ENCODE results near the gene TMEM117. TPM values are rescaled to one million over a fixed set of nuclear protein-coding genes. Genes with fewer than 3 reads are reported as not detected.

Gene TMEM117
- total RNA-seq, 1 donor from 2014 or later, result 3.8 TPM

DNA sequence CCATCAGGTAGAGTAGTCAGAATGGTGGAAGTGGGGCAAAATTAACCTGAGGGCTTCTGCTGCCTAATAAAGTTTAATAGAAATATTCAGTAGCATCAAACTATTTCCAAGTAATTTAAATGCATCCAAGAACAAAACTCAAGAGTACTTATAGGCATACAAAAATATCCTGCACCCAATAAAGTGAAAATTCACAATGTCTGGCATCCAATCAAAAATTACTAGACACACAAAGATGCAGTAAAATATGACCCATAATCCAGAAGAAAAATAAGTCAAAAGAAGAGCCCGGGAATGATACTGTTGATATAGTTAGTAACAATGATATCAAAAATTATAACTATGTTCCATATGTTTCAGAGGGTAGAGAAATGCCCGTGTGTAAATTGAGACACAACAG lies 95.3 kb downstream of the TMEM117 start:
- DNase-seq (ENCODE audit: low read depth), result no peak
- H3K4me3 ChIP-seq (ENCODE audit: low read depth, low read length), result no peak overlapping the region
- TF ChIP-seq, protein P1, sequence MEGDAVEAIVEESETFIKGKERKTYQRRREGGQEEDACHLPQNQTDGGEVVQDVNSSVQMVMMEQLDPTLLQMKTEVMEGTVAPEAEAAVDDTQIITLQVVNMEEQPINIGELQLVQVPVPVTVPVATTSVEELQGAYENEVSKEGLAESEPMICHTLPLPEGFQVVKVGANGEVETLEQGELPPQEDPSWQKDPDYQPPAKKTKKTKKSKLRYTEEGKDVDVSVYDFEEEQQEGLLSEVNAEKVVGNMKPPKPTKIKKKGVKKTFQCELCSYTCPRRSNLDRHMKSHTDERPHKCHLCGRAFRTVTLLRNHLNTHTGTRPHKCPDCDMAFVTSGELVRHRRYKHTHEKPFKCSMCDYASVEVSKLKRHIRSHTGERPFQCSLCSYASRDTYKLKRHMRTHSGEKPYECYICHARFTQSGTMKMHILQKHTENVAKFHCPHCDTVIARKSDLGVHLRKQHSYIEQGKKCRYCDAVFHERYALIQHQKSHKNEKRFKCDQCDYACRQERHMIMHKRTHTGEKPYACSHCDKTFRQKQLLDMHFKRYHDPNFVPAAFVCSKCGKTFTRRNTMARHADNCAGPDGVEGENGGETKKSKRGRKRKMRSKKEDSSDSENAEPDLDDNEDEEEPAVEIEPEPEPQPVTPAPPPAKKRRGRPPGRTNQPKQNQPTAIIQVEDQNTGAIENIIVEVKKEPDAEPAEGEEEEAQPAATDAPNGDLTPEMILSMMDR (conservative IDR thresholded peaks at IDR 0.05; ENCODE audit: low read depth, low read length), result no peak

DNA sequence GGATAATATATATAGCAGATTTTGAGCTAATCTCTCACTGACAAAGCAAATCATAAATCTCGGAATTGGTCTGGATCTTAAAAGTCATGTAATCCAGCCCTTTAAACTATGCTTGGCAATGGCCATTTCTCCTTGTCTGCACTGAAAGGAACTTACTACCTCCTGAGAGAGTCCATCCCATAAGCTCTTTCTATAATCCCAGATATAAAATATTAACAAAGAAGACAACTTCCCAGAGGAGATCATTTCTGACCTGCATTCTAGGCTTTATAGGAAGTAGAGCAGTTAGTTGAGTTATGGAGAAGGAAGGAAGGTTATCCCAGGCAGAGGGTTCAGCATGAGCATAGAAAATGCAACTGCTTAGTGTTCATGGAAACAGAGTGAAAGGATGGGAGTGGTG lies 99.7 kb downstream of the TMEM117 start:
- DNase-seq (ENCODE audit: low read depth), result no peak
- TF ChIP-seq, protein P1 (conservative IDR thresholded peaks at IDR 0.05; ENCODE audit: low read depth, low read length), result no peak
- no peak overlapping the region for H3K4me3 ChIP-seq (ENCODE audit: low read depth, low read length)

DNA sequence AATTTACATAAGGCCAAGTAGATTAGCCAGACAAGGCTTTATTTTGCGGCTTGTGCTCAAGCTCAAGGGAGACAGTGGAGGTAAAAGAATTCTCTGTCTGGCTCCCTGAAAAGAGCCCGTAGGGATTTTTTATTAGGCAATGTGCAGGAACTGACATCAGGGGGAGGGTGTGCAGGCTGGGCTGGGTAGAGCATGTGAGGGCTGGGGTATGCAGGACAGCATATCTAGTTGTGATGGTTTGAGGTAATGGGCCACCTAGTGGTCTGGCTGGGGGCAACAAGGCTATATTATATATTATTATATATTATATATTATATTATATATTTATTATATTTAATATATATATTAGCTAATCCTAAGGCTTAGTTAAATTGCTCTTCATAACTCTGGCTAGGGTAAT lies 102.1 kb downstream of the TMEM117 start:
- TF ChIP-seq, protein P1 (conservative IDR thresholded peaks at IDR 0.05; ENCODE audit: low read depth, low read length), result peak; percentile 32
- no peak for DNase-seq (ENCODE audit: low read depth)
- H3K4me3 ChIP-seq (ENCODE audit: low read depth, low read length), result no peak overlapping the region

DNA sequence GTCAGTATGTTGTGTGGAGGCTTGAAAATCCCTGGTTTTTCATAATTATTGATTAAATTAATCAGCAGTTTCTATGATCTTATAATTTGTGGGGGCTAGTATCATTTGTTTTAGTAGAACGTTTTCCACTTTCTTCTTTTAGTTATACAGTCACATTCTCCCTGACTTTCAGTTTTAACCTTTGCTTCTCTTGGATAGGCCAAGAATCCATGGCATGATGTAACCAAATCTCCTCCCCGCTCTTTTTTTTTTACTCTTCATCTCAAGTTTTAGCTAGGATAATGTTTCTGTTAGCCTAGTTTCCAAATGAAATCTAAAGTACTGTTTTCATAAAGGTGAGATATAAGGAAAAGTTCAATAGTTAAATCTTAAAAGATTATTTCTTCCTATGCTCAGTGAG lies 106.5 kb downstream of the TMEM117 start:
- DNase-seq (ENCODE audit: low read depth), result no peak
- TF ChIP-seq, protein P1 (conservative IDR thresholded peaks at IDR 0.05; ENCODE audit: low read depth, low read length), result no peak

DNA sequence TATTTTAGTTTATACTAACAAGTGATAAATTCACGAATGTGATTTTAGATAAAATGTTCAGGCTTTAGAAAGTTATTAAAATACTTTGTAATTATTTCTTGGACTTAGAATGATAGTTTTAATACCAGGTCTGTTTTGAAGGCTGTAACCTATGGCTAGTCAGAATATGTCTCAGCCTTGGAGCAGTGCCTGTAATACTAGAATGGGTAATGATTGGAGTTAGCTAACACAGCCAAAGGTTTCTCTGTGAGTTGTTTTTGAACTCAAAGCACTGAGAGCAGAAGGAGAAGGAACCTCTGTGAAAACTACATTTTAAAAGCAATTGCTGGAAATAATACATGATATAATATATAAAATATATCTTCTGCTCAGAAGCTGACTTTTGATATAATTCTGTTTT lies 110.1 kb downstream of the TMEM117 start:
- no peak overlapping the region for H3K4me3 ChIP-seq (ENCODE audit: low read depth, low read length)
- no peak for DNase-seq (ENCODE audit: low read depth)
- TF ChIP-seq, protein P1 (conservative IDR thresholded peaks at IDR 0.05; ENCODE audit: low read depth, low read length), result no peak

More for the DNA sequence above, 106.5 kb downstream of the TMEM117 start:
- H3K4me3 ChIP-seq (ENCODE audit: low read depth, low read length), result no peak overlapping the region

DNA sequence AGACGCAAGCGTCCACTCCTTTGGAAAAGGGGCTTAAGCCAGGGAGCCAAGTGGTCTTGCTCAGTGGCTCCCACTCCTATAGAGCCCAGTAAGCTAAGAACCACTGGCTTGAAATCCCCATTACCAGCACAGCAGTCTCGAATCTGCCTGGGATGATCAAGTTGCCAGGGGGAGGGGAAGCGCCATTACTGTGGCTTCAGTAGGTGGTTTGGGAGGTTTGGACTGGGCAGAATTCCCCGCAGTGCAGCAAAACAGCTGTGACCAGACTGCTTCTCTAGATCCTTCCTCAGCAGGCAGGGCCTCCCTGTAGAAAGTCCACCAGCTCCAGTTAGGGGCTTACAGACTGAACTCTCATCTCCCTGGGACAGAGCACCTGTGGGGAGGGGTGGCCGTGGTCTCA lies 115.4 kb downstream of the TMEM117 start:
- H3K4me3 ChIP-seq (ENCODE audit: low read depth, low read length), result no peak overlapping the region
- TF ChIP-seq, protein P1 (conservative IDR thresholded peaks at IDR 0.05; ENCODE audit: low read depth, low read length), result no peak
- DNase-seq (ENCODE audit: low read depth), result no peak

DNA sequence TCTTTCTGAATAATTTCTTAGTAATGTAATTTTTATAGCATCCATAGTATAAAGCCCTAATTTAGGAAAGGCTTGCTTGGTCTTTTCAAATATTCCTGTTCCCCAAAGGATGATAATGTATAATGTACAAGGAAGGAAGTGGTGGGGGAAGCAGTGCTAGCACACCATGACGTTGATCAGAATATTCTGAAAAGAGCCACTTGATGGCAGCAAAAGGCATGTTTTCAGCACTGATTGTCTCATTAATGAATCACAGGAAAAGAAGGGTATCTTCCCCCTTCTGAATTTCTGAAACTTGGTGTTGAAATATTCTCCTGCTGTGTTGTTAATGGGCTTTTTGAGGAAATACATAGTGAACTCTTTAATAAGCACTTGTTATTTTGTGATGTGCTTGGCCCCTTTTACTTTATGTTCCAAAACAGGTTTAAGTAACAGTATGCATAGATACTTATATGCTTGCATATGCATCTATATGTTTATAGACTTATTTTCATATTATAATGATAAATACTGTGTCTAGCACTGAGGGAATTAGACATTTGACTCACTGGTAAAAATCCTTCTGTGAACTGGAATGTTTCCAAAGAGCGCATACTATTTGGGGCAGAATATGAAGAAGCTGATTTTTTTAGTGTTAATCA lies 122.0 kb downstream of the TMEM117 start:
- H3K4me3 ChIP-seq (ENCODE audit: low read depth, low read length), result no peak overlapping the region
- TF ChIP-seq, protein P1 (conservative IDR thresholded peaks at IDR 0.05; ENCODE audit: low read depth, low read length), result peak; percentile 64
- no peak for DNase-seq (ENCODE audit: low read depth)
